Left cardiac atrium (tissue), 4 donors: ENCODE measurements around the gene LILRB2. TPM values are rescaled to one million over a fixed set of nuclear protein-coding genes. Genes with fewer than 3 reads are reported as not detected.
"Not testable (repeated sequence)": the region's sequence is repeated elsewhere in the genome, so short reads cannot be mapped to it uniquely, and the experiment has no call there.

ENCODE experiments used
- ATAC-seq, 2 donors: fragments of 200-7000 bp; cut with Tn5 transposase; one replicate each; pipeline ENCODE4 v1.9.1; 2020; ENCODE audit warnings: mild to moderate bottlenecking in 2 of 2, moderate library complexity in 2 of 2
- DNase-seq: peaks from one replicate; pipeline ENCODE4 v3.0.0-alpha.2; 2020
- intact Hi-C, 2 donors: fragments of 100-400 bp; cut with DNase I; formaldehyde crosslinking; loops; one replicate each; pipeline versions ENCODE4 v1.14.1 to v1.15.1; 2022 to 2023
- total RNA-seq, 2 donors: library from RNA; stranded (reverse); fragmentation: NEBNext Ultra II Directional; extraction: Animal tissue kit (Norgen Biotek cat#: 25700); gene quantifications; one replicate each; pipeline ENCODE4 v1.2.1, GENCODE V29; 2021
- donor health status: DM: no; HTN: yes; CAD: no.
- donor health status: DM: no; HTN: yes; CAD: no; lungs with severe emphysema.
- donor health status: DM: yes; HTN: yes; CAD: no.
- donor health status: Dilated cardiomyopathy.

Gene LILRB2
- total RNA-seq, 2 donors from 2014 or later, result 3.3 to 5.5 TPM

DNA sequence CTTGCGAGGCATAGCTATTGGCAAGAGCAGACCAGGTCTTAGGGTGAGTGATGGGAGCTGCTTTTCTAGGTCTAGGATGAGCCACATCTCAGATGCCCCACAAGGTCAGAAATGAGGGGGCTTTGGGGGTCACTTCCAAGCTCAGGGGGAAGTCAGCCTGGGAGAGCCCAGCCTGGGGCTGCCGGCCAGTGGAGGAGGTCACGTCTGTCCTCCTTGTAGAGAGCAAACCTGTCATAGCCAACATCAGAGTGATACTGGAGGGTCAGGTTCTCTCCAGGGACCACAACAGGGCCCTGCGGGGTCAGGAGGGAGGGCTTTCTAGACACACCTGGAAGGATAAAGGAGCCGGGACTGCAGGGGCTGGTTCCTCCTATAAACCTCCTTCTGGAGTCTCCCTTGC lies 29.6 kb upstream of the LILRB2 start:
- no peak for ATAC-seq
- intact Hi-C loops, result no loop called here
- DNase-seq, result no peak

GRCh38 chr19:54309811-54310210 lies 28.9 kb upstream of the LILRB2 start:
- ATAC-seq (no peak), DNase-seq (no peak)
- intact Hi-C loops, result no loop called here

DNA sequence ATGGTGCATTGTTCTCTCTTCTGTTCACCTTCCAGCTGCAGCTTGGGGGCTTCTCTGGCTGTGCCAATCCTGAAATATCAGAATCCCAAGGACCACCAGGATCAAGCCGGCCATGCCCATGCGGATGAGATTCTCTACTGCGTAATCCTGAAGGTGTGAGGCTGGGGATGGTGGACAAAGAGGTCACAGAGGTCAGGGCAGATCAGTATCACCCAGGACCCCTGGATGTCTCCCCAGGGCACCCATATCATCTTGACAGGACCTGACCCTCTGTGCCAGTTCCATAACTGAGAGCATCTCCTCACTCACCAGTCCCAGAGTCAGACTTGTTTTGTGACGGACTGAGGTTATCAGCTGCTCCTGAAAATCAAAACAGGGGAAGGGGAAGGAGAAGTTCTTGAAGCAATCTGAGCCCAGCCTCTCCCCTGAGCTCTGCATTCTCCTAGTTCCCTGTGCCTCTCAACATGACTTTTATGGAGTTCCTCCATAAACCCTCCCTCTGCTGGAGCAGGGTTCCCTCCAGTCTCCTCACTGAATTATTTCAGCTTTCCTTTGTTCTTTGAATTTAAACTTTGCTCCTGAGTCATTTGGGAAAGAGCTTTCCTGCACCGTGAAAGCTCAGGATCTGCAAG lies 26.6 kb upstream of the LILRB2 start:
- intact Hi-C loops, result no loop called here
- no peak for DNase-seq
- ATAC-seq, result no peak

DNA sequence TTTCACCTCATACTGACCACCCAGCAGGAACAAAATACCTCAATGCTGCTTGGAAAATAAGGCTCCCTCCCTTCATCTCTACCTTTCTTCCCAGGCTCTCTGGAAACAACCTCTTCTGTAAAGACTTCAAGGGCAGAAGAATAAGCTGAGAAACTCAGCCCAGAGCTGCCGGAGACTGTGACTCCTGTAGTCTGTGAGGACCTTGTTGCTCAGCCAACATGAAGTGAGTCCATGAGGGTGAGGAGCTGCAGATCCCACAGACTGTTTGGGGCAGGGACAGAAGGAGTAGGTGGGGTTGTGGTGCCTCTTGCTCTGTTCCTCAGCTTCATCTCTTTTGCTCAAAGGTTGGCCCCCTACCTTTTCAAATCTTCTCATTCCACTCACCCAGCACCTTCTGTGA lies 24.2 kb upstream of the LILRB2 start:
- ATAC-seq, result no peak
- DNase-seq, result no peak
- intact Hi-C loops, result no loop called here

DNA sequence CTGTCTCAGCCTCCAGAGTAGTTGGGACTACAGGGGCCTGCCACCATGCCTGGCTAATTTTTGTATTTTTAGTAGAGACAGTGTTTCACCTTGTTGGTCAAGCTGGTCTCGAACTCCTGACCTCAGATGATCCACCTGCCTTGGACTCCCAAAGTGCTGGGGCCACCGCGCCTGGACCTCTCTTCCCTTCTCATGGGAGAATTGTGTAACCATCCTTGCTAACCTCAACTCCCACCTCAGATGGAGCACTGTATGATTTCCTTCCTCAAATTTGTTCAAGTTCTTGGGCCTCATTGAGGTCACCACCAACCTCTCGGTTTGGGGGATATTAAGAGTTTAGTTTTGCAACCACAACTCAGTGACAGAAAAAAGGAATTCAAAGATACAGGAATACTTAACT lies 21.3 kb upstream of the LILRB2 start:
- intact Hi-C loops, result no loop called here
- ATAC-seq (peak in 1 of 2 donors; percentile 49), DNase-seq (no peak)

DNA sequence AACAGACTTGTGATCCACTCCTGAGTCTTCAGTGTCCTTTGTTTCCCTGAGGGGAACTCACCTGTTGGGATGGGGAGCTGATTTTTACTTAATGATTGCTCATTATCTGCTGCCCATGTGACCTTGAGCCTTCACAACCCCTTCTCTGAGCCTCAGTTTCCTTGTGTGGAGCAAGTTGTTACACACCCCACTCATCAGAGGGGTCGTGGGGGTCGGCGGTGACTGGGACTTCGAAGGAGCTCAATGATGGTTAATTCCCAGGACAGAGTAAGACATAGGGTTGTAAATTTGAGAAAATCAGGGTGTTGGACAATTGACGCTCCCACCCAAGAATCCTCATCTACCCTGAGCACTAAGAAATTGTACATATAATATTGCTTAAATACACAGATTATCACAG lies 18.6 kb upstream of the LILRB2 start:
- ATAC-seq (no peak), DNase-seq (no peak)
- intact Hi-C loops, result loop anchor here in 1 of 2 donors (10.0 kb wide), 1 partner anchor 275 kb away; the partner anchor contains the start of gene LILRA2

DNA sequence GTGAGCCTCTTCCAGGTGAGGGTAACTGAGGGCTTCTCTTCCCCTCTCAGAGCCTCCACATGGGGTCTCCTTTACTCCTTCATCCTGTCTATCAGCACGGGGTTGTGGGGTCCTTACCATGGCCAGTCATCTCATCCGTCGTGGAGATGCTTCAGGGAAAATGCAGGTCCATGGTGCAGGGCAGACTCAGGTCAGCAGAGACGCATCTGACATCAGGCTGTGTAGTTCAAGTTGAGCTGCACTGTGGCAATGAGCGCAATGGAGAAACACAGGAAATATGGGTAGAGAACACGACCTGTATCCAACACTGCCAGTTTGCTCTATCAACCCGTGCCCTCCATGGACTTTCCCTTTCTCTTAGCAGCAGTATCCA lies 18.2 kb upstream of the LILRB2 start:
- ATAC-seq, result no peak
- DNase-seq, result no peak
- intact Hi-C loops, result loop anchor here in 1 of 2 donors (10.0 kb wide), 1 partner anchor 276 kb away; the partner anchor contains the start of gene LILRA2

DNA sequence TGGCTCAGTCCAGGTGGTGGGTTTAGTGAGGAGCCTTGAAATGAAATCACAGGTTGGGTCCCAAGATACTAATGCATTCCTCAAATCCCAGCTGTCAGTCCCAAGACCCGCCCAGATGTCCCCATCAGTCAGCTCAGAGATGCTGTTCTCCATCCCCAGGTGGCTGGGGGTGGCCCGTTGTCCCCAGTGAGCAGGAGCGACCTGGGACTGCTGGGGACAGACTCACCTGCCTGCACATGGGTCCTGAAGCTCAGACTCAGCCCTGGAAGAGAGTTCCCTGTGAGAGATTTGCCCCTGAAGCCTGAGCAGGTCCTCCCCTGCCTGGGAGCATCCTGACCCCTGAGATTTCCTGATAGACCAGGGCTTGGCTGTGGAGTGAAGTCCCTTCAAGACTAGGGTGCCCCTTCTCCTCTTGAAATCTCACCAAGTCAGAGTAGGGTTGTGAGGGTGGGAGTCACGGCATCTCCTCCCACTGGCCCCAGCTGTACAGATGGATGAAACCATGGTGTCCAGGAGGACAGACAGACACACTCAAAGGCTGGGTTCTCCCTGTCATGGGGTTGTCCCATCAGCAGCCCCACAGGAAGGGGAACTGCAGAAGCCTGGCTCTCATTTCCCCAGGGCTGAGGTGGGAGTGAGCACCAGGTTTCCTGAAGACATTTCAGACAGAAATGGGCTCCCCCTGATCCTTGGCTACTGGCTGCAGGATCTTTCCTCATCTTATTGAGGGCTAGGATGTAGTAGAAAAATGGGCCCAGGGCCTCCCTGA lies 17.6 kb upstream of the LILRB2 start:
- DNase-seq (no peak), ATAC-seq (no peak)
- intact Hi-C loops, result loop anchor here in 1 of 2 donors (10.0 kb wide), 1 partner anchor 276 kb away; the partner anchor contains the start of gene LILRA2

DNA sequence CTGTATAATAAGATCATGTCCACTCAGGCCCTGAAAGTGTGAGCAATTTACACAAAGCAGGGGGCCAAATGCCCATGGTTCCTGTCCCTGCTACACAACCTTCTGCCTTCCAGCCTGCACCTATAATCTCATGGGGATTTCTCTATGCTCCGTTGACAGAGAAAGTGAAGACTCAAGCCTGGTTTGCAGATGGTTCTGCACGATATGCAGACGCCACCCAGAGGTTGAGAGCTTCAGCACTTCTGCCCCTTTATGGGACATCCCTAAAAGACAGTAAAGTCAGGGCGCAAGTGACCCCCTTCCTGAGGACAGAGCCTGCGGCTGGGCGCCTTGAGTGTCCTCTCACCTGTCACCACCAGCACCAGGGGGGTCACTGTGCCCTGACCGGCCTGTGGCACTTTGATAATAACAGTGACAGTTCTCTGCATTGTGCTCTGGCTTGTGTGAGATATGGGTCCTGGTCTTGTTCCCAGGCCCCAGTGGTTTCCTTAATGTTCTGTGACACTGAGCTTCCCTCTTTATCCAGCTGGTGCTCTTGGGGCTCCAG lies 16.9 kb upstream of the LILRB2 start:
- intact Hi-C loops, result loop anchor here in 1 of 2 donors (10.0 kb wide), 1 partner anchor 277 kb away; the partner anchor contains the start of gene LILRA2
- ATAC-seq (no peak), DNase-seq (no peak)

- no peak for DNase-seq
- intact Hi-C loops, result loop anchor here in 1 of 2 donors (10.0 kb wide), 1 partner anchor 280 kb away; the partner anchor contains the start of gene LILRA2
- ATAC-seq, result no peak
These were observed 13.6 kb upstream of the LILRB2 start for GRCh38 chr19:54294539-54294938.

DNA sequence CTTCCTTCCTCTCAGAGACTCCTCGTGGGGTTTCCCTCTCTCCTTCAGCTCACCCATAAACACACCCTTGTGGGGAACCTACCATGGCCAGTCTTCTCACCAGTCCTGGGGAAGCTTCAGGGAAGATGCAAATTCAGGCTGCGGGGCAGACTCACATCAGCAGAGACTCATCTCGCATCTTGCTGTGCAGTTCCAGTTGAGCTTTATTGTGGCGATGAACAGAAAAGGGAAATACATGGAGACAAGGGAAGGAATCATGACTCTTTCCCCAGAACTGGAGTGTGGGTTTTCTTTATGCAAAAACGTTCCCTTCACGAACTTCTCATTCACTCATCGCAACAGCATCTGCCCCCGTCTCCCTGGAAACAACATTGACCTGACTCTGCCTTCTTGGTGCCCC lies 8.2 kb upstream of the LILRB2 start:
- intact Hi-C loops, DNase-seq, ATAC-seq: not testable (repeated sequence)

- ATAC-seq (no peak), DNase-seq (no peak)
- intact Hi-C loops, result no loop called here
These were observed 6.5 kb upstream of the LILRB2 start for GRCh38 chr19:54287456-54287855.

- ATAC-seq, DNase-seq, intact Hi-C loops: not testable (repeated sequence)
These were observed 5.4 kb upstream of the LILRB2 start for GRCh38 chr19:54286283-54286682.

DNA sequence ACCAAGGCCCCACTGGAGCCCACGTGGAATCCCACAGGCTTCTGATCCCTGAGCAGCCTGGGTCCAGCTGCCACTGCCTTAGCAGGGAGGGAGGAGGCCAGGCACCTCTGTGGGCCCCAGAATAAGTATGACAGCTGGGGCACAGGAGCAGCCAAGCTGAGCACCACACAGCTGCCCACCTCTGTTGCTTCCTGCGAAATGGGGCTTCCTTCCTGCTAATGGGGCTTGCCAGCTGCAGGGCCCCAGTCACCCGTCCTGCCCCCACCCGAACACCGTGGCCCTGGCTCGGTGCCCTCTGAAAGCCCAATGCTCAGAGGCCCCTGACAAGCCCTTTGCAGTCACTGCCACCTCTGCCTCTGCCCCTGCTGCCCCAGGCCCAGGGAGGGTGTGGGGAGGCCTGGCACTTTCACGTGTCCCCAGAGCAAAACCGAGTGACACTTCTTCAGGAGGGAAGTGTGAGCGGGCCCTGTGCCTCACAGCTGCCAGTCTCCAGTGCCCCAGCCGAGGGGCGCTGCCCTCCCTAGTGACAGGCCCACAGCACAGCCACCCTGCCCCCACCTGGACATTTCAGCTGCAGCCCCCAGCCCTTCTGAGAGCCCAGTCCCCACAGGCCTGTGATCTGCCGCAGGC lies 4.6 kb upstream of the LILRB2 start:
- intact Hi-C loops, DNase-seq: not testable (repeated sequence)
- ATAC-seq, result peak in 1 of 2 donors; percentile 12

GRCh38 chr19:54282686-54283470 lies 2.0 kb upstream of the LILRB2 start:
- ATAC-seq, result no peak
- no peak for DNase-seq
- intact Hi-C loops, result no loop called here

DNA sequence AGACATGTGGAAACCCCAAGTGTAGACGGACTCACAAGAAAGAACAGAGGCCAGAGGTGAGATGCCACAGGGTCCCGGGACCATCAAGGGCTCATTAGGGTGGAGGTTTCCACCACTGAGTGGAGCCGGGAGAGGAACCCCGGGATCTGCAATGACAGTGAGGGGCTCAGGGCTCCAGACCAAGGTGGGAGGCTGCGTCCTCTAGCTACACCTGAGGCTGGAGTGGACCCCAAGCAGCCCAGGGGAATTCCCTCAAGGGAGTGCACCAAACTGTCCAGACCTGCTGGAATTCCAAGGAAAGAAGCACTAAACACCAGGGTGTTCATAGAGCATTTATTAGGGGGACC lies 792 bp upstream of the LILRB2 start:
- DNase-seq, ATAC-seq, intact Hi-C loops: not testable (repeated sequence)

DNA sequence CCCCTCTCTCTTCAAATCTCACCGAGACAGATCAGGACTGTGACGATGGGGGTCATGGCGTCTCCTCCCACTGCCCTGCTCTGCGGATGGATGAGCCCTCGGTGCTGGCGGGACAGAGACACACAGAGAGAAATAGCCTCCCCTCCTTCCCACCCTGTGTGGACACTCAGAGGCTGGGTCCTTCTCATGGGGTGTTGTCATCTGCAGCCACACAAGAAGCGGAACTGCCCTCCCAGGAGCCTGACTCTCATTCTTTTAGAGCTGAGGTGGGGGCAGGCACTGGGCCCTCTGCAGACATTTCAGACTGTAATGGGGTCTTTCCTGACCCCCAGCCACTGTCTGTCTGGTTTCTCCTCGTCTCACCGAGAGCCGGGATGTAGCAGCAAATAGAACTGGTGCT lies 469 bp downstream of the LILRB2 start:
- intact Hi-C loops, result not testable (repeated sequence)
- ATAC-seq (peak; percentile 50 to 73), DNase-seq (peak; percentile 36)

DNA sequence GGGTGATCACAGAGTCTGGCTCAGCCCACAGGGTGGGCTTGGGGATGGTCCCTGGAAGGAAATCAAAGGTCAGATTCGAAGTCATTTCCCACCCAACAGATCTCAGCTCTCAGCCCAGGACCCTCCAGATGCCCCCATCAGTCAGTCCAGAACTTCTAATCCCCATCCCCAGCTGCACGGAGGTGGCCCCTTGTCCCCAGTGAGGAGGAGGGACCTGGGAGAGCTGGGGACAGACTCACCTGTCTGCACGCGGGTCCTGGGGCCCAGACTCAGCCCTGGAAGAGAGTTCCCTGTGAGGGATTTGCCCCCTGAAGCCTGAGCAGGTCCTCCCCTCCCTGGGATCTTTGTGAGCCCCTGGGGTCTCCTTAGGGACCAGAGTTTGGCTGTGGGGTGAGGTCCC lies 885 bp downstream of the LILRB2 start:
- ATAC-seq, intact Hi-C loops, DNase-seq: not testable (repeated sequence)

DNA sequence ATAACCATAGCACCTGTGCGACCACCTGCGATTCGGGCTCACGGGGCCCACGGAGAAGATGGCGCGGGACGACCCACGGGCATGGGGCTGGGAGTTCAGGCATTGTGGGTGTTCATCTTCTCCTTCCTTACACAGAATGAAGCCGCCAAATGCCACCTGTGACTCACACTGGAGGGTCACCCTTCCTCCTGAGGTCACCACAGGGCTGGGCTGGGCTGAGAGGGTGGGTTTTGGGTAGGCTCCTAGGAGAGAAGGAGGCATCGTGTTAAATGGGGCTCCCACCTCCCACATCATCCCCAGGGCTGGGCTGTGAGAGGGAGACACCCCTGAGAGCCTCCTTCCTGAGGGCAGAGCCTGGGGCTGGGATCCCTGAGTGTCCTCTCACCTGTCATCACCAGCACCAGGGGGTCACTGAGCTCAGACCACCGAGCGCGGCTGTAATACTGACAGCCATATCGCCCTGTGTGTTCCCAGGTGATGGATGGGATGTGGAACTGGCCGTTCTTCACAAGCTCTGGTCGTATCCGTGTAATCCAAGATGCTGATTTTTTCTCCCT lies 1.4 kb downstream of the LILRB2 start:
- intact Hi-C loops, result no loop called here
- DNase-seq (no peak), ATAC-seq (no peak)
